T-helper 2 cell treated with Interferon-gamma antibody and Interleukin-4, amounts not matched to agents 100 ng/mL and 5 ng/mL, for 36 hours (primary cell): ENCODE measurements around the gene THAP10. TPM values are rescaled to one million over a fixed set of nuclear protein-coding genes. Genes with fewer than 3 reads are reported as not detected.
"Not testable (repeated sequence)": the region's sequence is repeated elsewhere in the genome, so short reads cannot be mapped to it uniquely, and the experiment has no call there.

Source experiments
- intact Hi-C: fragments of 100-400 bp; cut with micrococcal nuclease; formaldehyde crosslinking; loops from one replicate; pipeline ENCODE4 v1.15.1; 2023
- total RNA-seq: library from RNA; stranded (reverse); gene quantifications from 2 replicates; pipeline ENCODE4 v1.2.3, GENCODE V29; 2022

The THAP10 gene
- total RNA-seq, 1 donor from 2014 or later = 0.23 TPM

GRCh38 chr15:70879401-70879800 lies 12.8 kb downstream of the THAP10 start:
- intact Hi-C loops = no loop called here

DNA sequence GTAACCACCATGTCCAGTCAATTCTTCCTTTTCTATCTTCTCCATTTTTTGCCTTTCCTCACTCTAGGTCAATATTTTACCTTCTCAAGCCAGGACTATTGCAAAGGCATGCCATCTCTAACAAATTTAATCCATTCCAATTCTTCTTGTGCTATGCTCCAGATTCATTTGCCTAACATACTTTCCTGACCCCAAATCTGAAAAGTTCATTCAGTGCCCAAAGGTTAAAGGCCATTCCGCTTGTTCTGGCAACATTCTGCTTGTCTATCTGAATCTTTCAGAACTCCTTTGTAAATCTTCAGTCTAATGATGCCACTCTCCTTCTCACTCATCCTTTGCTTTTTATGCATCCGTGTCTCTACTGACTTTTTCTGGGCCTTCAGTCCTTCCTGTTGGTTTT lies 15.6 kb downstream of the THAP10 start:
- intact Hi-C loops = no loop called here

- intact Hi-C loops = no loop called here
These were observed 16.2 kb downstream of the THAP10 start for GRCh38 chr15:70876011-70876410.

GRCh38 chr15:70875001-70875782 lies 17.0 kb downstream of the THAP10 start:
- intact Hi-C loops = no loop called here

- intact Hi-C loops = no loop called here
These were observed 18.8 kb downstream of the THAP10 start for GRCh38 chr15:70873232-70874054.

DNA sequence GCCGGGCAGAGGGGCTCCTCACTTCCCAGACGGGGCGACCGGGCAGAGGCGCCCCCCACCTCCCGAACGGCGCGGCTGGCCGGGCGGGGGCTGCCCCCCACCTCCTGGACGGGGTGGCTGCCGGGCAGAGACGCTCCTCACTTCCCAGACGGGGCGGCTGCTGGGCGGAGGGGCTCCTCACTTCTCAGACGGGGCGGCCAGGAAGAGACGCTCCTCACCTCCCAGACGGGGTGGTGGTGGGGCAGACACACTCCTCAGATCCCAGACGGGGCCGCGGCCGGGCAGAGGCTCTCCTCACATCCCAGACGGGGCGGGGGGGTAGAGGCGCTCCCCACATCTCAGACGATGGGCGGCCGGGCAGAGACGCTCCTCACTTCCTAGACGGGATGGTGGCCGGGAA lies 20.7 kb downstream of the THAP10 start:
- intact Hi-C loops = not testable (repeated sequence)

- intact Hi-C loops = no loop called here
These were observed 22.2 kb downstream of the THAP10 start for GRCh38 chr15:70870051-70870450.

GRCh38 chr15:70869346-70869745 lies 22.9 kb downstream of the THAP10 start:
- intact Hi-C loops = no loop called here

DNA sequence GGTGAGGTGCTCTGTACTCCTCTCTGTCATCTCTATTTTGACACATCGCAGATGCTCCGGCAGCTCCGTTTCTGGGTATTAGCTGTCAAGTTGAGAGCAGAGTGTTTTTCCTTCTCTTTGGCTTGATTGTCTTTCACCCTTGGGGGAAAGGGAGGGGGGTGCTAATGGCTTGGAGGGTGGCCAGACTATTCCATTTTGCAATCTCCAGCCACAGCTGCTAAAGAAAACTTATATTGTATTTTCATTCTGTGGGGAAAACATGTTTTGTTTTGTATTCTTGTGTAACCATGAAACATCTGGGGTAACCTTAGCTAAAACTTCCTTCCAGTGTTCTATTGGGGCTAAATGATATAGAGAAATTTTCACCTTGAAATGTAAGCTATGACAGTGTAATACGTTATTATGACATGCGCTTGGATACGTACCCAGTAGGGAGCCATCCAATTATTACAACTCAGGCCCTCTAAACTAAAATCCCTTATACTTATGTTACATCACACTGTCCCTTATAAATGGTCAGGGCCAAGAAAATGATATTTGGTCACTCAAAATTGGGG lies 24.2 kb downstream of the THAP10 start:
- intact Hi-C loops = no loop called here

GRCh38 chr15:70866982-70867641 lies 25.1 kb downstream of the THAP10 start:
- intact Hi-C loops = no loop called here

DNA sequence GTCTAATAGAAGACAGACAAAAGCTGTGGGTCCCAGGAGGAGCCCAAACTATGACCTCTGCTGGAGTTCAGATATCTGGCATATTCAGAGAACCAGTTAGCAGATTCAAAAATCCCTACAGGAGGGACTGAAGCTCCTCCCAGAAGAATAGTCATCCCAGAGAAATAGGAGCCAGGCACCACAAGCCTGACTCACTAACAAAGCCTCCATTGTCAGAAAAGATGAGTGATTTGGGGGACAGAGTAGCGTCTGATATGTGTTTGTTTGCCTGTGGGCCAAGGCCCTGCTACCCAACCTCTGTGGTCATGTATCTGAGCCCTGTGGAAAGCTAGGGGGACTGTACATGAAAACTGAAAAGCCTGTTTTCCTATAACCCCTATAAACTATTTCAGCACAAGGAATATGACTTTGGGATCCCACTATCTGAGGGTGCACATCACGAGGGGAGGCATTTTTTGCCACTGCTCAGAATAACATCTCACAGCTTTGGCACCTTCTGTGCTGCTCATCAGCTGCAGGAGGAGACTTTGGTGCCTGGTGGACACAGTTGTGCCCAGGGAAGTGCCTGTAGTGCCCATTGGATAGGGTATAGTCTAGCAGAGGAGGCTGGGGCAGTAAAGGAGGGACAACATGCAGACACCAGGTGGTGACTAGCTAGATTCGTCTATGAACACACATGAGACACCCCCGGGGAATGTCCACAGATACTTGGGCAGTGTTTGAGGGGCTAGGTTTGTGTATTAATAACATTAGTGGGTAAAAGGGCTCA lies 28.6 kb downstream of the THAP10 start:
- intact Hi-C loops = no loop called here

- intact Hi-C loops = no loop called here
These were observed 32.2 kb downstream of the THAP10 start for GRCh38 chr15:70859998-70860397.

DNA sequence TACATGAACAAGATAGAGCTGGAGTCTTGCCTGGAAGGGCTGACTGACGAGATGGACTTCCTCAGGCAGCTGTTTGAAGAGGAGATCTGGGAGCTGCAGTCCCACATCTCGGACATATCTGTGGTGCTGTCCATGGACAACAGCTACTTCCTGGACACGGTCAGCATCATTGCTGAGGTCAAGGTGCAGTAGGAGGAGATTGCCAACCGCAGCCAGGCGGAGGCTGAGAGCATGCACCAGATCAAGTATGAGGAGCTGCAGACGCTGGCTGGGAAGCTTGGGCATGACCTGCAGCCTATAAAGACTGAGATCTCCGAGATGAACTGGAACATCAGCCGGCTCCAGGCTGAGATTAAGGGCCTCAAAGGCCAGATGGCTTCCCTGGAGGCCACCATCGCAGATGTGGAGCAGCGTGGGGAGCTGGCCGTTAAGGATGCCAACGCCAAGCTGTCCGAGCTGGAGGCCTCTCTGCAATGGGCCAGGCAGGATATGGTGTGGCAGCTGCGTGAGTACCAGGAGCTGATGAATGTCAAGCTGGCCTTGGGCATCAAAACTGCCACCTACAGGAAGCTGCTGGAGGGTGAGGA lies 32.8 kb downstream of the THAP10 start:
- intact Hi-C loops = no loop called here

GRCh38 chr15:70858614-70859321 lies 33.5 kb downstream of the THAP10 start:
- intact Hi-C loops = not testable (repeated sequence)

- intact Hi-C loops = no loop called here
These were observed 34.5 kb downstream of the THAP10 start for GRCh38 chr15:70857562-70858285.

GRCh38 chr15:70856884-70857561 lies 35.2 kb downstream of the THAP10 start:
- intact Hi-C loops = no loop called here

DNA sequence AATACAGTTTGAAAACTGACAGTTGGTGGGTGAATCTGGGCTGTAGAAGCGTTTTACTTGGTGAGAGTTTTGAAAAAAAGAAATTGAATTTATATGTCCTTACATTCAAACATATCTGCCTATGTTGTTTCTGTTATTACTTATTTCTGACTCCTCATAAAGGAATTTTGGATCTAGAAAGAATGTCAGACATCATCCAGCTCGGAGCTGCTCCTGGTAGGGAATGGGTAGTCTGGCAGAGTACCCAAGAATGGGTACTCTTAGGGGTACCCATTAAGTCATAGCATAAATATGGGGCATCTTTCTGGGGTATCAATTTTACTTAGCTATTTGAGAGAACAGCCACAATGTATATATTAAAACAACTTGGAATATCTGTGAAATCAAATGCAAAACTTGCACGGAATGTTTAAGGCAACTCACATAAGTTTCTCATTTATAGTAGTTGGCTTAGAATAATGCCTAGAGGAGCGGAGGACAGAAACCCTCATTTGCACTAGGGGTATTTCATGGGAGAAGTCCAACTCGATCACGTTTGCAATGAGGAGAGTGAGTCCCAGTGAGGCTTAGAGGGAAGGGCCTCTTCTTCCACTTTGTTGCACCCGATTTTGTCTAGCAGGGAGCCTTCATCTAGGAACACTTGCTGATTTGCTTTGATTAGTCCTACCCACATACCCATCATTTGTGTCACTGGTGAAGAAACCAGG lies 35.9 kb downstream of the THAP10 start:
- intact Hi-C loops = no loop called here

GRCh38 chr15:70855764-70856163 lies 36.5 kb downstream of the THAP10 start:
- intact Hi-C loops = no loop called here
